K562 (cell line): ENCODE results near the gene ZNF384. TPM values are rescaled to one million over a fixed set of nuclear protein-coding genes. Genes with fewer than 3 reads are reported as not detected.

ENCODE experiments used
- ARHGAP35 ChIP-seq: fragments of 450-650 bp; IDR thresholded peaks from 2 replicates; pipeline ENCODE4 v1.6.1; 2018; ENCODE audit not compliant: partially characterized antibody
- BRCA1 ChIP-seq, 2 experiments: fragments of 450-650 bp in 1 of 2; sonication (generic) in 1 of 2; formaldehyde crosslinking in 1 of 2; IDR thresholded peaks; 2 replicates each; pipeline versions ENCODE4 v1.5.0 to v1.6.1; 2017 to 2020; ENCODE audit warnings: mild to moderate bottlenecking in 1 of 2, missing genetic modification reagents in 1 of 2
- DACH1 ChIP-seq: fragments of 450-650 bp; IDR thresholded peaks from 2 replicates; pipeline ENCODE4 v1.6.1; 2018; ENCODE audit not compliant: partially characterized antibody
- EGR1 ChIP-seq: fragments of 450-650 bp; conservative IDR thresholded peaks from 2 replicates; pipeline ENCODE4 v1.6.1; 2017; ENCODE audit warnings: mild to moderate bottlenecking
- ETS1 ChIP-seq: conservative IDR thresholded peaks from 2 replicates; pipeline ENCODE4 v1.6.1; 2011; ENCODE audit warnings: low read depth, mild to moderate bottlenecking, low read length; ENCODE audit not compliant: control insufficient read depth
- GATA2 ChIP-seq: sonication (generic); formaldehyde crosslinking; IDR thresholded peaks from 2 replicates; pipeline ENCODE4 v1.4.0; 2020; ENCODE audit warnings: mild to moderate bottlenecking, missing genetic modification reagents
- GMEB1 ChIP-seq: fragments of 250-450 bp; sonication (Bioruptor Pico); IDR thresholded peaks from 2 replicates; pipeline ENCODE4 v1.4.0; 2020; ENCODE audit warnings: mild to moderate bottlenecking
- KAT8 ChIP-seq: fragments of 450-650 bp; IDR thresholded peaks from 2 replicates; pipeline ENCODE4 v1.6.1; 2016; ENCODE audit warnings: low read depth, mild to moderate bottlenecking
- MNT ChIP-seq, 2 experiments: fragments of 450-650 bp; conservative IDR thresholded peaks; 2 replicates each; pipeline ENCODE4 v1.6.1; 2017; ENCODE audit warnings: mild to moderate bottlenecking in 2 of 2, moderate library complexity in 2 of 2
- NFYB ChIP-seq: IDR thresholded peaks from 2 replicates; pipeline ENCODE4 v1.6.1; 2011; ENCODE audit warnings: mild to moderate bottlenecking, moderate library complexity; ENCODE audit not compliant: insufficient read length; ENCODE audit errors: extremely low read depth
- PHB ChIP-seq: fragments of 250-450 bp; sonication (Bioruptor Pico); IDR thresholded peaks from 2 replicates; pipeline ENCODE4 v1.5.0; 2021
- PHB2 ChIP-seq: fragments of 450-650 bp; IDR thresholded peaks from 2 replicates; pipeline ENCODE4 v1.6.1; 2017; ENCODE audit warnings: low read depth
- PHF20 ChIP-seq: fragments of 450-650 bp; IDR thresholded peaks from 2 replicates; pipeline ENCODE4 v1.6.1; 2018; ENCODE audit not compliant: partially characterized antibody
- POLR2A ChIP-seq: fragments of 450-650 bp; conservative IDR thresholded peaks from 2 replicates; pipeline ENCODE4 v1.6.1; 2016
- POLR2H ChIP-seq: IDR thresholded peaks from 2 replicates; pipeline ENCODE4 v1.6.1; 2016; ENCODE audit warnings: missing genetic modification characterization, low read depth, mild to moderate bottlenecking, control low read depth, missing compliant biosample characterization, moderate library complexity
- SMARCC2 ChIP-seq: fragments of 450-650 bp; IDR thresholded peaks from 2 replicates; pipeline ENCODE4 v1.6.1; 2017; ENCODE audit warnings: antibody characterized with exemption, moderate library complexity, mild to moderate bottlenecking, low read depth
- TAF1 ChIP-seq: IDR thresholded peaks from 2 replicates; pipeline ENCODE4 v1.6.1; 2011; ENCODE audit warnings: mild to moderate bottlenecking, low read length, moderate library complexity; ENCODE audit not compliant: insufficient read depth, control insufficient read depth, severe bottlenecking; ENCODE audit errors: extremely low read depth
- TAF7 ChIP-seq: fragments of 450-650 bp; IDR thresholded peaks from 2 replicates; pipeline ENCODE4 v1.6.1; 2016; ENCODE audit warnings: missing genetic modification characterization, missing compliant biosample characterization
- VEZF1 ChIP-seq: fragments of 200-800 bp; sonication (Bioruptor generic); IDR thresholded peaks from 2 replicates; pipeline ENCODE4 v1.6.1; 2017; ENCODE audit warnings: missing genetic modification characterization, missing compliant biosample characterization
- ZNF23 ChIP-seq: fragments of 250-450 bp; sonication (Bioruptor Pico); IDR thresholded peaks from 2 replicates; pipeline ENCODE4 v1.4.0; 2020; ENCODE audit warnings: mild to moderate bottlenecking
- ZNF77 ChIP-seq: fragments of 250-450 bp; sonication (Bioruptor Pico); IDR thresholded peaks from 2 replicates; pipeline ENCODE4 v1.5.0; 2020
- polyA plus RNA-seq, 8 experiments: library from polyadenylated mRNA; depleted of rRNA in 4 of 8; stranded (reverse) in 5 of 8; unstranded in 3 of 8; fragments of >200 nt; fragmentation: Nextera tagmentation in 2 of 8; fragmentation: Illumina TruSeq in 1 of 8; extraction: Ambion mirVana in 2 of 8; extraction: Trizol in 1 of 8; gene quantifications; 2 replicates each; pipeline versions ENCODE4 v1.2.1 to v1.2.3, GENCODE V29; 2011 to 2014; ENCODE audit warnings: inconsistent platforms in 1 of 8, missing spikeins in 1 of 8
- total RNA-seq, 7 experiments: library from RNA; depleted of rRNA in 6 of 7; stranded (reverse); fragments of >200 nt in 6 of 7; fragmentation: Illumina TruSeq in 2 of 7; extraction: Trizol in 2 of 7; gene quantifications; 2 replicates each; pipeline versions ENCODE4 v1.2.1 to v1.2.3, GENCODE V29; 2011 to 2021; ENCODE audit warnings: low replicate concordance in 1 of 7

Gene ZNF384
- total and polyA plus RNA-seq, 9 of the 15 experiments (the other 6 are each of a cell fraction or from before 2014, with no cell fraction given), result 0.36 to 64.8 (median 21.3) TPM

- peak; percentile 78; the same call in 1 of the 2 replicates for TF ChIP-seq ETS1
- TF ChIP-seq POLR2A, result peak; percentile 76
- peak; percentile 69 for TF ChIP-seq POLR2H
- TF ChIP-seq ZNF23 (CRISPR knock-in tag), result no peak
- TF ChIP-seq ARHGAP35, result no peak
- no peak for TF ChIP-seq GATA2 (CRISPR knock-in tag)
- peak; percentile 87 for TF ChIP-seq VEZF1 (CRISPR knock-in tag)
- TF ChIP-seq NFYB, result no peak
- TF ChIP-seq MNT (conservative IDR thresholded peaks at IDR 0.05), result peak; percentile 96 to 97
- TF ChIP-seq TAF1, result peak; percentile 70
- no peak for TF ChIP-seq SMARCC2
- TF ChIP-seq TAF7 (tag), result peak; percentile 77
- TF ChIP-seq BRCA1 (IDR thresholded peaks at IDR 0.05), result no peak
- no peak for TF ChIP-seq BRCA1 (CRISPR knock-in tag; IDR thresholded peaks at IDR 0.05)
- no peak for TF ChIP-seq KAT8
- TF ChIP-seq DACH1, result peak; percentile 97
- TF ChIP-seq ZNF77, result no peak
- TF ChIP-seq PHF20, result peak; percentile 84
- peak; percentile 84 for TF ChIP-seq EGR1
- TF ChIP-seq PHB2, result no peak
- no peak for TF ChIP-seq PHB (CRISPR knock-in tag)
- peak; percentile 80 for TF ChIP-seq GMEB1 (CRISPR knock-in tag)
These were observed 34.6 kb upstream of the ZNF384 start, which contains the start of gene COPS7A (continued) for GRCh38 chr12:6723607-6724408.
